Measurements from ENCODE around the gene CEP350. TPM values are rescaled to one million over a fixed set of nuclear protein-coding genes. Genes with fewer than 3 reads are reported as not detected.

The CEP350 gene
- total and polyA plus RNA-seq, 2 of the 4 experiments (the other 2 are of a cell fraction), result 5.0 to 36.4 TPM

- POLR2A ChIA-PET (ENCODE audit: unreplicated experiment), result no interaction called here
- no CpG with 5 or more reads among the region's 1 CpG for WGBS, 2 experiments (ENCODE audit: extremely low coverage in 2 of 2, insufficient read length in 1 of 2)
Measured at GRCh38 chr1:179939941-179940340, 14.7 kb upstream of the CEP350 start.

More at GRCh38 chr1:179939941-179940340, 14.7 kb upstream of the CEP350 start:
- H4K8ac ChIP-seq (ENCODE audit: low read depth in 2 of 2, low read length in 2 of 2), result no peak overlapping the region
- H2AK5ac ChIP-seq (ENCODE audit: low read depth, low read length), result no peak overlapping the region
- dilution Hi-C loops (cut with HindIII; ENCODE audit: low sequenced_read_pairs, unreplicated experiment) (no loop called here), in situ Hi-C loops (cut with MboI; ENCODE audit: low sequenced_read_pairs) (no loop called here), intact Hi-C loops (cut with micrococcal nuclease) (no loop called here)
- H3K4me3 ChIP-seq (ENCODE audit: insufficient read depth, low read depth, low read length), result no peak overlapping the region
- no peak overlapping the region for H3K27ac ChIP-seq (ENCODE audit: insufficient read depth, low read length)
- no peak overlapping the region for H4K5ac ChIP-seq (ENCODE audit: low read depth, low read length)
- no peak overlapping the region for H2BK5ac ChIP-seq (ENCODE audit: low read depth, low read length, poor library complexity, severe bottlenecking)
- ATAC-seq (ENCODE audit: low read depth) (no peak), DNase-seq (peak; percentile 16)
- H3K4me2 ChIP-seq (ENCODE audit: low read depth, low read length), result no peak overlapping the region
- H3K36me3 ChIP-seq (ENCODE audit: control insufficient read depth, insufficient read depth, low read length), result no peaks in the 10 kb centered on the region
- no peak overlapping the region for H2AK9ac ChIP-seq (replicated peaks; ENCODE audit: low read depth, low read length, poor library complexity)
- H4K91ac ChIP-seq (ENCODE audit: insufficient read depth, low read depth, low read length), result no peak overlapping the region
- H2BK15ac ChIP-seq (ENCODE audit: low read depth, low read length), result no peak overlapping the region
- no peak for TF ChIP-seq USF2 (IDR thresholded peaks at IDR 0.05; ENCODE audit: low read depth, low read length)
- no peak for TF ChIP-seq CTCF (conservative IDR thresholded peaks at IDR 0.05; ENCODE audit: low read depth, low read length)
- no peak for TF ChIP-seq SMC3 (IDR thresholded peaks at IDR 0.05; ENCODE audit: low read depth, low read length)
- TF ChIP-seq CEBPB (IDR thresholded peaks at IDR 0.05; ENCODE audit: low read depth, low read length), result no peak
- TF ChIP-seq BHLHE40 (IDR thresholded peaks at IDR 0.05; ENCODE audit: low read depth, low read length), result no peak
- no peak for TF ChIP-seq POLR2A (IDR thresholded peaks at IDR 0.05; ENCODE audit: low read depth, low read length)
- TF ChIP-seq MAFK (IDR thresholded peaks at IDR 0.05; ENCODE audit: low read depth, low read length), result no peak
- TF ChIP-seq CHD1 (IDR thresholded peaks at IDR 0.05; ENCODE audit: low read depth, low read length), result no peak
- no peak for TF ChIP-seq FOS (IDR thresholded peaks at IDR 0.05; ENCODE audit: low read depth, low read length)
- TF ChIP-seq MXI1 (IDR thresholded peaks at IDR 0.05; ENCODE audit: borderline replicate concordance, low read depth, low read length), result no peak
- TF ChIP-seq NFE2L2 (IDR thresholded peaks at IDR 0.05; ENCODE audit: low read depth, low read length), result no peak
- no peak for TF ChIP-seq RAD21 (IDR thresholded peaks at IDR 0.05; ENCODE audit: low read length)
- TF ChIP-seq RCOR1 (IDR thresholded peaks at IDR 0.05; ENCODE audit: insufficient replicate concordance, low read length), result no peak
- no peak for TF ChIP-seq RFX5 (IDR thresholded peaks at IDR 0.05; ENCODE audit: low read depth, low read length)
- TF ChIP-seq ELK1 (IDR thresholded peaks at IDR 0.05; ENCODE audit: borderline replicate concordance, low read depth, low read length), result no peak
- TF ChIP-seq MAZ (IDR thresholded peaks at IDR 0.05; ENCODE audit: borderline replicate concordance, low read depth, low read length), result no peak
- H3K18ac ChIP-seq (ENCODE audit: low read depth, low read length), result no peak overlapping the region
- no peak overlapping the region for H3K14ac ChIP-seq (replicated peaks; ENCODE audit: low read depth, low read length)
- H4K20me1 ChIP-seq (ENCODE audit: insufficient read depth, low read length), result no peaks in the 10 kb centered on the region
- no peak overlapping the region for H2BK20ac ChIP-seq (ENCODE audit: low read depth, low read length)
- H3K9me1 ChIP-seq (ENCODE audit: insufficient read depth, low read length), result no peaks in the 10 kb centered on the region
- H3K4ac ChIP-seq (ENCODE audit: low read depth, low read length), result no peak overlapping the region
- H2BK120ac ChIP-seq (ENCODE audit: low read depth, low read length), result no peak overlapping the region
- H2AFZ ChIP-seq (replicated peaks; ENCODE audit: low read length, poor library complexity), result no peak overlapping the region
- H3K9ac ChIP-seq (ENCODE audit: low read depth, low read length), result no peak overlapping the region
- H3K79me1 ChIP-seq (ENCODE audit: low read depth in 1 of 2, low read length in 2 of 2), result no peaks in the 10 kb centered on the region
- no peaks in the 10 kb centered on the region for H3K9me3 ChIP-seq (ENCODE audit: control insufficient read depth, insufficient read depth, low read length)
- H3K56ac ChIP-seq (ENCODE audit: extremely low read depth, insufficient read depth, low read length), result no peak overlapping the region
- BruUV-seq (replicated peaks), result no TSS peak
- H3K27me3 ChIP-seq (ENCODE audit: control insufficient read depth, insufficient read depth, low read length), result peaks cover 3% of the 10 kb centered on the region
- H3K23ac ChIP-seq (ENCODE audit: low read depth, low read length), result no peak overlapping the region
- no peaks in the 10 kb centered on the region for H3K4me1 ChIP-seq (ENCODE audit: control insufficient read depth, insufficient read depth, low read length)
- CTCF ChIA-PET, result no interaction called here
